ENCODE measurements around the gene SRSF3.

Gene SRSF3

DNA sequence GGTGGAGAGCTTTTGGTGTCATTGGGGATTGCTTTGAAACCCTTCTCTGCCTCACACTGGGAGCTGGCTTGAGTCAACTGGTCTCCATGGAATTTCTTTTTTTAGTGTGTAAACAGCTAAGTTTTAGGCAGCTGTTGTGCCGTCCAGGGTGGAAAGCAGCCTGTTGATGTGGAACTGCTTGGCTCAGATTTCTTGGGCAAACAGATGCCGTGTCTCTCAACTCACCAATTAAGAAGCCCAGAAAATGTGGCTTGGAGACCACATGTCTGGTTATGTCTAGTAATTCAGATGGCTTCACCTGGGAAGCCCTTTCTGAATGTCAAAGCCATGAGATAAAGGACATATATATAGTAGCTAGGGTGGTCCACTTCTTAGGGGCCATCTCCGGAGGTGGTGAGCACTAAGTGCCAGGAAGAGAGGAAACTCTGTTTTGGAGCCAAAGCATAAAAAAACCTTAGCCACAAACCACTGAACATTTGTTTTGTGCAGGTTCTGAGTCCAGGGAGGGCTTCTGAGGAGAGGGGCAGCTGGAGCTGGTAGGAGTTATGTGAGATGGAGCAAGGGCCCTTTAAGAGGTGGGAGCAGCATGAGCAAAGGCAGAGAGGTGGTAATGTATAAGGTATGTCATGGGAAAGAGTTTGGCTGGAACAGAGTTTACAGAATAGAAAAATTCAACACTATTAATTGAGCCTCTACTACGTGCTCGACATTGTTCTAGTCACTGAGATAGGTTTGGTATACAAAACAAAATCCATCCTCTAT, 31.2 kb downstream of the SRSF3 start:
- H3K27me3 ChIP-seq (ENCODE audit: control insufficient read depth, insufficient read depth, low read length), result no peaks in the 10 kb centered on the region
- no peaks in the 10 kb centered on the region for H3K36me3 ChIP-seq (ENCODE audit: control insufficient read depth, insufficient read depth, low read length)
- H3K9me3 ChIP-seq (ENCODE audit: control insufficient read depth, insufficient read depth, low read length), result no peaks in the 10 kb centered on the region
- no peak overlapping the region for H3K4me3 ChIP-seq (ENCODE audit: low read depth, low read length)
- H3K9ac ChIP-seq (ENCODE audit: low read depth, low read length), result no peak overlapping the region
- H3K27ac ChIP-seq (ENCODE audit: low read depth, low read length), result no peak overlapping the region
- H3K4me1 ChIP-seq (ENCODE audit: control insufficient read depth, insufficient read depth, low read length), result no peaks in the 10 kb centered on the region

DNA sequence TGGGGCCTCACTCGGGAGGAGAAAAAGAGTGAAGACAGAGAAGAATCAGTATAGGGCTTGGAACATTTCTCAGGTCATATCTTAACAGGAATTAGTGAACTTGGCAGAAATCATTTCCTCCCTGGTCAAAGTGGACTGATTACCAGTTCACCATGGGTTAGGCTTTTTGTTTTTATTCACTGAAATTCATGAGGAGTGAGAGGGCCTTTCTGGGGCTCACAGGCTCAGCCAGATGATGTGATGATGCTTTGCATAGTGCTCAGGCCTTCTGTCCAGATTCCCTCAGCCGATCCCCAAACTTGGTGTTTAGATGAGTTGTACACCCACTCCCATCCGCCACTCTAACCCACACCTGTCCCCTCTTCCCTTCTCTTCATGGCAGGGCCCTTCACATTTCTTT, 32.5 kb downstream of the SRSF3 start:
- Histone ChIP-seq H3K4me3 (ENCODE audit: low read depth, low read length) (no peak overlapping the region), H3K4me1 (ENCODE audit: control insufficient read depth, insufficient read depth, low read length) (no peaks in the 10 kb centered on the region), H3K9me3 (ENCODE audit: control insufficient read depth, insufficient read depth, low read length) (no peaks in the 10 kb centered on the region), H3K9ac (ENCODE audit: low read depth, low read length) (no peak overlapping the region), H3K36me3 (ENCODE audit: control insufficient read depth, insufficient read depth, low read length) (no peaks in the 10 kb centered on the region), H3K27me3 (ENCODE audit: control insufficient read depth, insufficient read depth, low read length) (no peaks in the 10 kb centered on the region), H3K27ac (ENCODE audit: low read depth, low read length) (no peak overlapping the region)

GRCh38 chr6:36627141-36627540, 33.0 kb downstream of the SRSF3 start:
- no peaks in the 10 kb centered on the region for H3K36me3 ChIP-seq (ENCODE audit: control insufficient read depth, insufficient read depth, low read length)
- H3K9ac ChIP-seq (ENCODE audit: low read depth, low read length), result no peak overlapping the region
- H3K27me3 ChIP-seq (ENCODE audit: control insufficient read depth, insufficient read depth, low read length), result no peaks in the 10 kb centered on the region
- H3K4me1 ChIP-seq (ENCODE audit: control insufficient read depth, insufficient read depth, low read length), result no peaks in the 10 kb centered on the region
- H3K4me3 ChIP-seq (ENCODE audit: low read depth, low read length), result no peak overlapping the region
- no peak overlapping the region for H3K27ac ChIP-seq (ENCODE audit: low read depth, low read length)
- H3K9me3 ChIP-seq (ENCODE audit: control insufficient read depth, insufficient read depth, low read length), result no peaks in the 10 kb centered on the region

DNA sequence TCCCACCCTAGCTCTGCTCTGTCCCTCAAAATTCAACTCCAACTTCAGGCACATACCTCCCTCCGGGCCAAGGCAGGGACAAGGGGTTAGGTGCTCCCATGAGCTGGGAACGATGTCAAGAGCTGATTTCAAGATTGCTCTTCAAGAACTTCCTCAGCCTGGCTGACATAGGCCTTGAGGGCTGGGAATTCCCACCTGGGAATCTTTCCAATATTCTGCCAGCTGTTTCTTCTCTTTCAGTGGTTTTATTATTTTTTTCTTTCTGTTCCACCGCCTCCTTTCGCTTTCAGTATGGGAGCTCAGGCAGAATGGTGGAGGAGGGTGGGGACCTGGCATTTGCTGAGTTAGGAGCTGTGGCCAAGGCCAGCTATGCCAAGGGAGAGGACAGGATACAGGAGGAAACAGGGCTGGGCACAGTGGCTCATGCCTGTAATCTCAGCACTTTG, 33.7 kb downstream of the SRSF3 start:
- Histone ChIP-seq H3K9me3 (ENCODE audit: control insufficient read depth, insufficient read depth, low read length) (no peaks in the 10 kb centered on the region), H3K9ac (ENCODE audit: low read depth, low read length) (no peak overlapping the region), H3K36me3 (ENCODE audit: control insufficient read depth, insufficient read depth, low read length) (no peaks in the 10 kb centered on the region), H3K4me3 (ENCODE audit: low read depth, low read length) (no peak overlapping the region), H3K27ac (ENCODE audit: low read depth, low read length) (no peak overlapping the region), H3K4me1 (ENCODE audit: control insufficient read depth, insufficient read depth, low read length) (no peaks in the 10 kb centered on the region), H3K27me3 (ENCODE audit: control insufficient read depth, insufficient read depth, low read length) (no peaks in the 10 kb centered on the region)

- no peak overlapping the region for H3K27ac ChIP-seq (ENCODE audit: low read depth, low read length)
- no peaks in the 10 kb centered on the region for H3K27me3 ChIP-seq (ENCODE audit: control insufficient read depth, insufficient read depth, low read length)
- no peaks in the 10 kb centered on the region for H3K36me3 ChIP-seq (ENCODE audit: control insufficient read depth, insufficient read depth, low read length)
- no peaks in the 10 kb centered on the region for H3K4me1 ChIP-seq (ENCODE audit: control insufficient read depth, insufficient read depth, low read length)
- H3K4me3 ChIP-seq (ENCODE audit: low read depth, low read length), result no peak overlapping the region
- no peaks in the 10 kb centered on the region for H3K9me3 ChIP-seq (ENCODE audit: control insufficient read depth, insufficient read depth, low read length)
- no peak overlapping the region for H3K9ac ChIP-seq (ENCODE audit: low read depth, low read length)
These were observed 35.6 kb downstream of the SRSF3 start for GRCh38 chr6:36629784-36630183.

- Histone ChIP-seq H3K4me1 (ENCODE audit: control insufficient read depth, insufficient read depth, low read length) (no peaks in the 10 kb centered on the region), H3K9ac (ENCODE audit: low read depth, low read length) (no peak overlapping the region), H3K27ac (ENCODE audit: low read depth, low read length) (no peak overlapping the region)
These were observed 37.3 kb downstream of the SRSF3 start for GRCh38 chr6:36631326-36632011.

DNA sequence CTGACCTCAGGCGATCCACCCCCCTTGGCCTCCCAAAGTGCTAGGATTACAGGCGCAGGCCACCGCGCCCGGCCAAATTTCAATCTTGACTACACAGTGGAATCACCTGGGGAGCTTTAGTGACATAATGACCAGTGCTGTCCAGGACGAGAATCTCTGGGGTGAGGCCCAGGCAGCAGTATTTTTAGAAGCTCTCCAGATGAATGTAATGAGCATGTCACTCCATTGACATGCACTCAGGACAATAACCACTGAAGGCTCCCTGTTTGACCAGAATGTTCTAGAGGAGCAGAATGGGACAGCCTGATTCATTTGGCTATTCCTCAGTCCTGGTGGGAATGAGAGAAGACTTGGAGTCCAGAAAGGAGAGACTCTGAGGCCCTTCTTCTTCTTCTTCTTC, 39.2 kb downstream of the SRSF3 start:
- Histone ChIP-seq H3K27me3 (ENCODE audit: control insufficient read depth, insufficient read depth, low read length) (no peaks in the 10 kb centered on the region), H3K9me3 (ENCODE audit: control insufficient read depth, insufficient read depth, low read length) (no peaks in the 10 kb centered on the region), H3K9ac (ENCODE audit: low read depth, low read length) (no peak overlapping the region), H3K27ac (ENCODE audit: low read depth, low read length) (no peak overlapping the region), H3K4me3 (ENCODE audit: low read depth, low read length) (no peak overlapping the region), H3K4me1 (ENCODE audit: control insufficient read depth, insufficient read depth, low read length) (no peaks in the 10 kb centered on the region), H3K36me3 (ENCODE audit: control insufficient read depth, insufficient read depth, low read length) (no peaks in the 10 kb centered on the region)

More at GRCh38 chr6:36631326-36632011, 37.3 kb downstream of the SRSF3 start:
- H3K27me3 ChIP-seq (ENCODE audit: control insufficient read depth, insufficient read depth, low read length), result no peaks in the 10 kb centered on the region
- no peaks in the 10 kb centered on the region for H3K36me3 ChIP-seq (ENCODE audit: control insufficient read depth, insufficient read depth, low read length)
- no peak overlapping the region for H3K4me3 ChIP-seq (ENCODE audit: low read depth, low read length)
- no peaks in the 10 kb centered on the region for H3K9me3 ChIP-seq (ENCODE audit: control insufficient read depth, insufficient read depth, low read length)

DNA sequence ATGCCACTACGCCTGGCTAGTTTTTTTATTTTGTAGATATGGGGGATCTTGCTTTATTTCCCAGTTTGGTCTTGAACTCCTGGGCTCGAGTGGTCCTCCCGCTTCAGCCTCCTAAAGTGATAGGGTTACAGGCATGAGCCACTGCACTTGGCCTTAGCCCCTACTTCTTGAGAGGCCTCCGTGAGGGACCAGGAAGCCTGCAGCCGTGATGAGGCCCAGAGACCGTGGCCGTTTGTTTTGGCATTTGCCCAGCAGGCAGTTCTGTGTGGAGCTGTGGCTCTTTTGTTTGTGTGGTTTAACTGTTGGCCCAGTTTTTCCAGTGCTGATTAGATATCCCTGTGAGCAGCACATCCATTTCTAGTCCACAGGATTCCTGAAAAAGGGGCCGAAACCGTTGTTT, 39.8 kb downstream of the SRSF3 start:
- Histone ChIP-seq H3K27ac (ENCODE audit: low read depth, low read length) (no peak overlapping the region), H3K4me1 (ENCODE audit: control insufficient read depth, insufficient read depth, low read length) (no peaks in the 10 kb centered on the region), H3K4me3 (ENCODE audit: low read depth, low read length) (no peak overlapping the region), H3K36me3 (ENCODE audit: control insufficient read depth, insufficient read depth, low read length) (no peaks in the 10 kb centered on the region), H3K9ac (ENCODE audit: low read depth, low read length) (no peak overlapping the region), H3K27me3 (ENCODE audit: control insufficient read depth, insufficient read depth, low read length) (no peaks in the 10 kb centered on the region), H3K9me3 (ENCODE audit: control insufficient read depth, insufficient read depth, low read length) (no peaks in the 10 kb centered on the region)

DNA sequence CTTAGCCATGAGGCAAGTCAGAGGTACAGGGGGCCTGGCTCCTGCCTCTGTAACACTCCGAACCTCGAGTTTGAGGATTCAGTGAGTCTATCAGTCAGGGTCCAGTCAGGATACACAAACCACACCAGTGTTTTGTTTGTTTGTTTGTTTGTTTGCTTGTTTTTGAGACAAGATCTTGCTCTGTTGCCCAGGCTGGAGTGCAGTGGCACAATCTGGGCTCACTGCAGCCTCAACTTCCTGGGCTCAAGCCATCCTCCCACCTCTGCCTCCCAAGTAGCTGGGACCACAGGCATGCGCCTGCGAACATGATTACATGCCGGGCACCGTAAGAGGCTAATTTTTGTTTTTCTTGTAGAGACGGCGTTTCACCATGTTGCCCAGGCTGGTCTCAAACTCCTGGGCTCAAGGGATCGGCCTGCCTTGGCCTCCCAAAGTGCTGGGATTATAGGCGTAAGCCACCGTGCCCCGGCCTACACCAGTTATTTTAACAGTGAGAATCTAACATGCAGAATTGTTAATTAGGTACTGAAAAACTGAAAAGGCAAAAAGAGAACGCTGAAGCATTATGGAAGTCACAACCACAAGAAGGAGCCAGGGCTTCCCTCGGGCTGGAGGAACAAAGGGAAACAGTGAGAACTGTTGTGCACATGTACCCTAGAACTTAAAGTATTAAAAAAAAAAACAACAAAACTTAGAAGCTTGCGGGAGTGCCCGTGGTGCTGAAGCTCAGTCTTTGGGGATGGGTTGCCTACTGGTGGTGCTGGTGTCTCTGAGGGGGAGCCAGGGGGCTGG, 40.4 kb downstream of the SRSF3 start:
- Histone ChIP-seq H3K9me3 (ENCODE audit: control insufficient read depth, insufficient read depth, low read length) (no peaks in the 10 kb centered on the region), H3K4me3 (ENCODE audit: low read depth, low read length) (no peak overlapping the region), H3K36me3 (ENCODE audit: control insufficient read depth, insufficient read depth, low read length) (no peaks in the 10 kb centered on the region), H3K9ac (ENCODE audit: low read depth, low read length) (no peak overlapping the region), H3K27ac (ENCODE audit: low read depth, low read length) (no peak overlapping the region), H3K4me1 (ENCODE audit: control insufficient read depth, insufficient read depth, low read length) (no peaks in the 10 kb centered on the region), H3K27me3 (ENCODE audit: control insufficient read depth, insufficient read depth, low read length) (no peaks in the 10 kb centered on the region)

DNA sequence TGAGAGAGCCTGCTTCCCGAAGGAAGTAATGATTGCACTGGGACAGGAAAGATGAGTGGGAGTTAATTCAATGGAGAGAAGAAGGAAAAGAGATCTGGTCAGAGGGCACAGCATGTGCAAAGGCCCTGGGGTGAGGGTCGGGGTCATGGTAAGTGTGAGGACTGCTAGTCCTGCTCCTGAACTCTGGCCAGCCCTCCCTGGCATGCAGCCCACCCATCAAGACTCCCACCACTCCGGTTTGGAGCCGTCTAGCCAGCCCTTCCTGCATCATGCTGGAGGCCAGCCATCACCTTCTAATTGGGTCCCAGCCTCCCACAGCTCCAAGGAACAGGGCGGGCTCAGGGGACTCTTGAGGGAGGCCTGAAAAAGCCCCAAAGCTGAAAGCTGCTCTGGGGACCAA, 42.1 kb downstream of the SRSF3 start:
- H3K9ac ChIP-seq (ENCODE audit: low read depth, low read length), result no peak overlapping the region
- H3K9me3 ChIP-seq (ENCODE audit: control insufficient read depth, insufficient read depth, low read length), result no peaks in the 10 kb centered on the region

More for the DNA sequence above, 42.1 kb downstream of the SRSF3 start:
- Histone ChIP-seq H3K27ac (ENCODE audit: low read depth, low read length) (no peak overlapping the region), H3K36me3 (ENCODE audit: control insufficient read depth, insufficient read depth, low read length) (no peaks in the 10 kb centered on the region), H3K4me1 (ENCODE audit: control insufficient read depth, insufficient read depth, low read length) (no peaks in the 10 kb centered on the region), H3K27me3 (ENCODE audit: control insufficient read depth, insufficient read depth, low read length) (no peaks in the 10 kb centered on the region), H3K4me3 (ENCODE audit: low read depth, low read length) (no peak overlapping the region)

All from HUES48 (cell line).